Raji (cell line): ENCODE data around the gene SOHLH1.

ENCODE experiments used
- POLR2A ChIP-seq: IDR thresholded peaks from 2 replicates; pipeline ENCODE4 v1.6.1; 2011; ENCODE audit warnings: low read depth, low read length, control low read depth; ENCODE audit not compliant: insufficient read depth

Gene SOHLH1

GRCh38 chr9:135683401-135684034, 15.8 kb downstream of the SOHLH1 start:
- TF ChIP-seq POLR2A, result no peak

GRCh38 chr9:135681161-135681560, 18.1 kb downstream of the SOHLH1 start:
- TF ChIP-seq POLR2A, result no peak

- TF ChIP-seq POLR2A, result no peak
These were observed 19.2 kb downstream of the SOHLH1 start for GRCh38 chr9:135680056-135680455.

- TF ChIP-seq POLR2A, result no peak
These were observed 20.9 kb downstream of the SOHLH1 start for GRCh38 chr9:135678236-135679017.

- no peak for TF ChIP-seq POLR2A
These were observed 21.6 kb downstream of the SOHLH1 start for GRCh38 chr9:135677641-135678168.

- TF ChIP-seq POLR2A, result no peak
These were observed 22.4 kb downstream of the SOHLH1 start for GRCh38 chr9:135676891-135677290.

- TF ChIP-seq POLR2A, result no peak
These were observed 24.3 kb downstream of the SOHLH1 start for GRCh38 chr9:135674977-135675376.

- no peak for TF ChIP-seq POLR2A
These were observed 25.3 kb downstream of the SOHLH1 start for GRCh38 chr9:135673941-135674340.

- TF ChIP-seq POLR2A, result no peak
These were observed 27.7 kb downstream of the SOHLH1 start for GRCh38 chr9:135671591-135672041.

- TF ChIP-seq POLR2A, result no peak
These were observed 28.3 kb downstream of the SOHLH1 start for GRCh38 chr9:135670721-135671590.

GRCh38 chr9:135669616-135670285, 29.5 kb downstream of the SOHLH1 start:
- TF ChIP-seq POLR2A, result no peak

- no peak for TF ChIP-seq POLR2A
These were observed 31.7 kb downstream of the SOHLH1 start for GRCh38 chr9:135667463-135668001.

GRCh38 chr9:135666534-135667462, 32.5 kb downstream of the SOHLH1 start:
- no peak for TF ChIP-seq POLR2A
